Measurements from ENCODE around the gene IMMP2L.
A peak's percentile ranks its signal among the peaks of the same experiment; 100 is the strongest.
"Not testable (repeated sequence)": the region's sequence is repeated elsewhere in the genome, so short reads cannot be mapped to it uniquely, and the experiment has no call there.

The IMMP2L gene

GRCh38 chr7:111256391-111256790 lies 305.9 kb downstream of the IMMP2L start:
- no peak for DNase-seq

GRCh38 chr7:111255576-111255975 lies 306.7 kb downstream of the IMMP2L start:
- DNase-seq = no peak

GRCh38 chr7:111251365-111251764 lies 310.9 kb downstream of the IMMP2L start:
- not testable (repeated sequence) for DNase-seq

GRCh38 chr7:111249807-111250206 lies 312.5 kb downstream of the IMMP2L start:
- not testable (repeated sequence) for DNase-seq

- DNase-seq = peak; percentile 10
These were observed 320.0 kb downstream of the IMMP2L start for GRCh38 chr7:111242141-111242755.

GRCh38 chr7:111240371-111240770 lies 321.9 kb downstream of the IMMP2L start:
- peak; percentile 28 for DNase-seq

- no peak for DNase-seq
These were observed 322.9 kb downstream of the IMMP2L start for GRCh38 chr7:111239437-111239836.

GRCh38 chr7:111238886-111239285 lies 323.4 kb downstream of the IMMP2L start:
- no peak for DNase-seq

- no peak for DNase-seq
These were observed 326.6 kb downstream of the IMMP2L start for GRCh38 chr7:111235709-111236108.

GRCh38 chr7:111232249-111233084 lies 329.8 kb downstream of the IMMP2L start:
- DNase-seq = no peak

GRCh38 chr7:111229916-111230315 lies 332.4 kb downstream of the IMMP2L start:
- DNase-seq = no peak

- DNase-seq = no peak
These were observed 333.0 kb downstream of the IMMP2L start for GRCh38 chr7:111229181-111229740.

- no peak for DNase-seq
These were observed 333.9 kb downstream of the IMMP2L start for GRCh38 chr7:111228437-111228836.

- no peak for DNase-seq
These were observed 335.5 kb downstream of the IMMP2L start for GRCh38 chr7:111226800-111227199.

GRCh38 chr7:111224354-111225231 lies 337.7 kb downstream of the IMMP2L start:
- DNase-seq = no peak

GRCh38 chr7:111223802-111224253 lies 338.5 kb downstream of the IMMP2L start:
- DNase-seq = no peak

- no peak for DNase-seq
These were observed 346.7 kb downstream of the IMMP2L start for GRCh38 chr7:111215550-111215949.

GRCh38 chr7:111212857-111213523 lies 349.3 kb downstream of the IMMP2L start:
- no peak for DNase-seq

GRCh38 chr7:111210996-111211395 lies 351.3 kb downstream of the IMMP2L start:
- DNase-seq = no peak

GRCh38 chr7:111210043-111210442 lies 352.2 kb downstream of the IMMP2L start:
- DNase-seq = no peak

- no peak for DNase-seq
These were observed 357.0 kb downstream of the IMMP2L start for GRCh38 chr7:111205251-111205650.

GRCh38 chr7:111202321-111202720 lies 360.0 kb downstream of the IMMP2L start:
- no peak for DNase-seq
